Neural progenitor cell (in vitro differentiated cells): Measurements from ENCODE around the gene TNFRSF1B.

Source experiments
- CTCF ChIP-seq: fragments of 200-600 bp; sonication (generic); IDR thresholded peaks from 2 replicates; pipeline ENCODE4 v1.5.1; 2017; ENCODE audit warnings: antibody characterized with exemption, mild to moderate bottlenecking
- EZH2 ChIP-seq: fragments of 200-600 bp; sonication (generic); IDR thresholded peaks from 2 replicates; pipeline ENCODE4 v1.6.1; 2017; ENCODE audit warnings: antibody characterized with exemption, mild to moderate bottlenecking, moderate library complexity
- EZH2phosphoT487 ChIP-seq: fragments of 200-600 bp; sonication (generic); IDR thresholded peaks from 2 replicates; pipeline ENCODE4 v1.6.1; 2017; ENCODE audit warnings: antibody characterized with exemption

DNA sequence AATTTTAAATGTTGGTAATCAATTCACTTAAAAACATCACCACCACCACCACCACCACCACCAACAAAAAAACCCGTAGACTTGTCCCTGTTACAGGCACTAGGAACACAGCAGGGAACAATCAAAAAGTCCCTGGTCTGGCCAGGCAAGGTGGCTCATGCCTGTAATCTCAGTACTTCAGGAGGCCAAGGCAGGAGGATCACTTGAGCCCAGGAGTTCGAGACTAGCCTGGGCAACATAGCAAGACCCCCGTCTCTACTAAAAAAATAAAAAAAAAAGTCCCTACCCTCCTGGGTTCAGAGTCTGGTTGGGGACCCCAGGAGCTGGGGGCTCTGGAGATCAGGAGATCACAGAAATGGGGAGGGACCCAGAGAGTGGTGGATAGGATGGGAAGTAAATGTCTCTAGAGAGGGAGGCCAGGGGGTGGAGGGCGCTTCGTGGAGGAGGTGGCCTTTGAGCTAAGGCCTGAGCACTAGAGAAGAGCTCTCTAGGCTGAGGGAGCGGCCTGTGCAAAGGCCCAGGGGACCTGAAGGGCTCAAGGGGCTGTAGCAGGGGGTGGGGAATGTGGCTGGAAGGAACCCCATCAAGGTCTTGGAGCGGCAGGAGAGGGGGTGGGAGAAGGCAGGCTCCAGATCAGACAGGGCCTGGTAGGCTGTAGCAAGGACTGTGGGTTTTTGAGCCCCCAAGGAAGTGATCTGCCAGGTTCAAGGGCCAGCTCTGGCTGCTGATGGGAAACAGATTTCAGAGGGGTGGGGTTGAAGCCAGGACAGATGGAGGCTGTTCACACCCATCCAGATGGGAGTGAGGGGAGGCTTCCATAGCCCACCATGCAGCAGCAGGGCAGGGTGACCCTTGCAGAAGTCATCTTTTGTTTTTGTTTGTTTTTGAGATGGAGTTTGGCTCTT lies 38.2 kb downstream of the TNFRSF1B start:
- TF ChIP-seq CTCF (no peak), EZH2phosphoT487 (no peak), EZH2 (no peak)
